Mesenchymal stem cell (in vitro differentiated cells and primary cell): ENCODE data around the gene TBC1D10A.

Experiments used
- DNase-seq: peaks from one replicate; pipeline ENCODE4 v3.0.0-alpha.2; 2013
- H2AFZ ChIP-seq: one replicate; pipeline ENCODE4 v1.6.1; 2013; ENCODE audit warnings: low read depth, mild to moderate bottlenecking, control low read depth, inconsistent platforms, low read length, moderate library complexity
- H2AK5ac ChIP-seq: 2 replicates; pipeline ENCODE4 v1.6.1; 2013; ENCODE audit warnings: low read length, moderate library complexity, mild to moderate bottlenecking, inconsistent platforms; ENCODE audit not compliant: severe bottlenecking
- H2BK120ac ChIP-seq: one replicate; pipeline ENCODE4 v1.6.1; 2013; ENCODE audit warnings: low read depth, mild to moderate bottlenecking, inconsistent platforms, low read length, moderate library complexity
- H2BK12ac ChIP-seq, 2 experiments: one replicate each; pipeline ENCODE4 v1.6.1; 2013; ENCODE audit warnings: inconsistent platforms in 2 of 2, low read length in 2 of 2, mild to moderate bottlenecking in 2 of 2, moderate library complexity in 2 of 2, control low read depth in 1 of 2
- H2BK15ac ChIP-seq: one replicate; pipeline ENCODE4 v1.6.1; 2013; ENCODE audit warnings: mild to moderate bottlenecking, low read depth, inconsistent platforms; ENCODE audit not compliant: poor library complexity, severe bottlenecking
- H2BK5ac ChIP-seq: 2 replicates; pipeline ENCODE4 v1.6.1; 2013; ENCODE audit warnings: low read depth, mild to moderate bottlenecking, low read length, control low read depth, inconsistent platforms; ENCODE audit not compliant: poor library complexity, severe bottlenecking
- H3K14ac ChIP-seq, 2 experiments: one replicate each; pipeline ENCODE4 v1.6.1; 2013; ENCODE audit warnings: inconsistent platforms in 2 of 2, low read length in 2 of 2, control low read depth in 1 of 2, mild to moderate bottlenecking in 1 of 2, moderate library complexity in 1 of 2
- H3K18ac ChIP-seq, 2 experiments: one replicate each; pipeline ENCODE4 v1.6.1; 2013; ENCODE audit warnings: inconsistent platforms in 2 of 2, low read length in 2 of 2, control low read depth in 1 of 2, low read depth in 1 of 2, mild to moderate bottlenecking in 1 of 2
- H3K23ac ChIP-seq, 2 experiments: one replicate each; pipeline ENCODE4 v1.6.1; 2013; ENCODE audit warnings: inconsistent platforms in 2 of 2, low read length in 2 of 2, mild to moderate bottlenecking in 2 of 2, moderate library complexity in 2 of 2, control low read depth in 1 of 2
- H3K27ac ChIP-seq: 2 replicates; pipeline ENCODE4 v1.5.1; 2013; ENCODE audit warnings: mild to moderate bottlenecking, moderate library complexity, low read length, control low read depth, inconsistent platforms; ENCODE audit not compliant: poor library complexity, severe bottlenecking
- H3K27me3 ChIP-seq, 2 experiments: 2 replicates each; pipeline versions ENCODE4 v1.6.1 to v1.7.0; 2013; ENCODE audit warnings: low read length in 2 of 2, mild to moderate bottlenecking in 2 of 2, moderate library complexity in 2 of 2, control low read depth in 1 of 2, inconsistent platforms in 1 of 2; ENCODE audit not compliant: control insufficient read depth in 1 of 2, insufficient read depth in 1 of 2
- H3K36me3 ChIP-seq, 2 experiments: 2 replicates each; pipeline versions ENCODE4 v1.6.1 to v1.7.0; 2013; ENCODE audit warnings: low read length in 2 of 2, control low read depth in 1 of 2, inconsistent platforms in 1 of 2, low read depth in 1 of 2, mild to moderate bottlenecking in 1 of 2; ENCODE audit not compliant: insufficient read depth in 2 of 2, control insufficient read depth in 1 of 2
- H3K4ac ChIP-seq, 2 experiments: one replicate each; pipeline ENCODE4 v1.6.1; 2013; ENCODE audit warnings: inconsistent platforms in 2 of 2, low read length in 2 of 2, mild to moderate bottlenecking in 2 of 2, moderate library complexity in 2 of 2, control low read depth in 1 of 2, low read depth in 1 of 2
- H3K4me1 ChIP-seq: 2 replicates; pipeline ENCODE4 v1.6.1; 2013; ENCODE audit warnings: low read depth, low read length, control low read depth; ENCODE audit not compliant: control insufficient read depth, insufficient read depth
- H3K4me2 ChIP-seq: 2 replicates; pipeline ENCODE4 v1.6.1; 2013; ENCODE audit warnings: low read length, mild to moderate bottlenecking, inconsistent platforms; ENCODE audit not compliant: poor library complexity, severe bottlenecking
- H3K4me3 ChIP-seq, 2 experiments: 2 replicates each; pipeline versions ENCODE4 v1.5.1 to v1.7.0; 2013; ENCODE audit warnings: low read length in 2 of 2, mild to moderate bottlenecking in 2 of 2, control low read depth in 1 of 2, low read depth in 1 of 2; ENCODE audit not compliant: insufficient read depth in 1 of 2
- H3K79me1 ChIP-seq: replicated peaks from 2 replicates; pipeline ENCODE4 v1.6.1; 2013; ENCODE audit warnings: mild to moderate bottlenecking, control low read depth, low read length, inconsistent platforms; ENCODE audit not compliant: poor library complexity, severe bottlenecking
- H3K9ac ChIP-seq: 2 replicates; pipeline ENCODE4 v1.7.0; 2013; ENCODE audit warnings: mild to moderate bottlenecking, low read length, moderate library complexity
- H3K9me3 ChIP-seq: 2 replicates; pipeline ENCODE4 v1.7.0; 2013; ENCODE audit warnings: mild to moderate bottlenecking, low read length; ENCODE audit not compliant: control insufficient read depth
- H4K8ac ChIP-seq: one replicate; pipeline ENCODE4 v1.6.1; 2013; ENCODE audit warnings: inconsistent platforms, mild to moderate bottlenecking, low read length, moderate library complexity
- H4K91ac ChIP-seq: one replicate; pipeline ENCODE4 v1.6.1; 2013; ENCODE audit warnings: mild to moderate bottlenecking, low read length, inconsistent platforms
- WGBS: methylation state at CpG from one replicate; pipeline ENCODE4 v1.1.7; 2013; ENCODE audit warnings: mixed read lengths; 5-methylcytosine and 5-hydroxymethylcytosine counted together

The TBC1D10A gene

DNA sequence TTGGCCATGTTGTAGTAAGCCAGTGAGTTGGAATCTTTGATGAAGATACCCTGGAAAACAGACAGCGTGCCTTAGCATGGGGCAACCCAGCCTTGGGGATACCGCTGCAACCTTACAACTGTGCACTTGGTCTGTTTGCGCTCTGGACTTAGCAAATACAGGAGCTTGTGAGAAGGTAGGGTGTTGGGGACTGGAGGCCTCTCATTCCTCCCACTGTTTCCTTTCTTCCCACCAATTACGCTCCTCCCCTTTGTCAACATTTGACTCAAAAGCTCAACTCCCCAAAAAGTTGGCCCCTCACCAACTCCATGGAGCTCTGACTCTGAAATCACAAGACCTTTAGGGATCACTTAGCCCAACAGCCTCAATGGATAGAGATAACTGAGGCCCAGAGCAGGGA lies 7.9 kb upstream of the TBC1D10A start:
- Histone ChIP-seq H3K18ac (no peak overlapping the region), H3K27ac (no peak overlapping the region), H3K9me3 (no peaks in the 10 kb centered on the region), H3K14ac (no peak overlapping the region), H3K79me1 (peaks cover 24% of the 10 kb centered on the region), H3K4me3 (no peak overlapping the region), H3K4me1 (no peaks in the 10 kb centered on the region), H3K4me2 (no peak overlapping the region), H2AFZ (no peak overlapping the region), H4K91ac (no peak overlapping the region), H2BK5ac (no peak overlapping the region), H2BK12ac (no peak overlapping the region), H2BK120ac (no peak overlapping the region), H4K8ac (no peak overlapping the region), H3K23ac (no peak overlapping the region), H3K9ac (no peak overlapping the region), H3K4ac (no peak overlapping the region), H2AK5ac (no peak overlapping the region), H3K27me3 (no peaks in the 10 kb centered on the region), H3K36me3 (peaks cover 81 to 86% of the 10 kb centered on the region in 2 experiments), H2BK15ac (no peak overlapping the region)
- WGBS, result 96% methylated on average over 2 of the region's 4 CpGs
- DNase-seq, result no peak

DNA sequence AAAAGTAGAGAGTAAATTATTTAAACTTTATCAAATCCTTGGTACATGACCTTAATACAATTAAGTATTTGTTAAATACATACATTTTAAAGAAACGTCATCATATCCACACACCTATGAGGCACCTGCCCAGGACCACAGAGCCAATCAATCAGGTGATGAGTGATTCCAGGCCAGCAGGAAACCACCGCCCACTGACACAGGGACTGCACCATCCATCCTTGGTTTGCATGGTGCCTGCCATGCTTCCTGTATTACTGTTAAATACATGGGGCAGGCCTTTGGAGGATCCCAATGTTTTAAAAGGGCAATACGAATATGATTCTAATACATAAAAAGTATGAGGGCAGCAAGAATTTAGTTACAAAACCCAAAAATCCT lies 7.0 kb upstream of the TBC1D10A start:
- Histone ChIP-seq H2BK12ac (no peak overlapping the region), H3K14ac (no peak overlapping the region), H2AK5ac (no peak overlapping the region), H3K4me3 (no peak overlapping the region), H3K27ac (no peak overlapping the region), H4K91ac (no peak overlapping the region), H3K18ac (no peak overlapping the region), H3K79me1 (peaks cover 18% of the 10 kb centered on the region), H2BK120ac (no peak overlapping the region), H3K4me1 (peaks cover 1% of the 10 kb centered on the region), H3K4ac (no peak overlapping the region), H2BK15ac (no peak overlapping the region), H3K4me2 (no peak overlapping the region), H3K23ac (no peak overlapping the region), H3K27me3 (no peaks in the 10 kb centered on the region), H2AFZ (no peak overlapping the region), H3K9ac (no peak overlapping the region), H3K9me3 (no peaks in the 10 kb centered on the region), H4K8ac (no peak overlapping the region), H2BK5ac (no peak overlapping the region), H3K36me3 (peaks cover 77 to 83% of the 10 kb centered on the region in 2 experiments)
- 97% methylated on average over 3 of the region's 3 CpGs for WGBS
- DNase-seq, result no peak

- no peak overlapping the region for H2AFZ ChIP-seq
- no peak overlapping the region for H3K14ac ChIP-seq
- H4K8ac ChIP-seq, result no peak overlapping the region
- 100% methylated on average over 2 of the region's 2 CpGs for WGBS
- no peak overlapping the region for H3K9ac ChIP-seq
- H3K79me1 ChIP-seq, result peaks cover 15% of the 10 kb centered on the region
- peaks cover 5% of the 10 kb centered on the region for H3K4me1 ChIP-seq
- no peaks in the 10 kb centered on the region for H3K9me3 ChIP-seq
- no peak overlapping the region for H3K4ac ChIP-seq
- H3K4me2 ChIP-seq, result no peak overlapping the region
- H3K4me3 ChIP-seq, result no peak overlapping the region
- no peak overlapping the region for H3K18ac ChIP-seq
- H2BK12ac ChIP-seq, result no peak overlapping the region
- H3K27ac ChIP-seq, result no peak overlapping the region
- H3K23ac ChIP-seq, result no peak overlapping the region
- no peak overlapping the region for H2BK120ac ChIP-seq
- H4K91ac ChIP-seq, result no peak overlapping the region
- H2AK5ac ChIP-seq, result no peak overlapping the region
- H3K27me3 ChIP-seq, result no peaks in the 10 kb centered on the region
- peaks cover 71 to 80% of the 10 kb centered on the region in 2 experiments for H3K36me3 ChIP-seq
- no peak for DNase-seq
- no peak overlapping the region for H2BK15ac ChIP-seq
- no peak overlapping the region for H2BK5ac ChIP-seq
Observed at GRCh38 chr22:30332994-30333706, 6.4 kb upstream of the TBC1D10A start.

GRCh38 chr22:30332551-30332950 lies 5.8 kb upstream of the TBC1D10A start:
- no peak for DNase-seq
- H3K27ac ChIP-seq, result no peak overlapping the region
- no peaks in the 10 kb centered on the region for H3K9me3 ChIP-seq
- H4K8ac ChIP-seq, result no peak overlapping the region
- H3K4me1 ChIP-seq, result peaks cover 7% of the 10 kb centered on the region
- no peak overlapping the region for H3K9ac ChIP-seq
- no peak overlapping the region for H3K23ac ChIP-seq
- H3K18ac ChIP-seq, result no peak overlapping the region
- no peak overlapping the region for H2BK120ac ChIP-seq
- no peak overlapping the region for H2BK15ac ChIP-seq
- peaks cover 15% of the 10 kb centered on the region for H3K79me1 ChIP-seq
- no peak overlapping the region for H2BK5ac ChIP-seq
- WGBS, result 99% methylated on average over 5 of the region's 5 CpGs
- no peak overlapping the region for H4K91ac ChIP-seq
- H2AFZ ChIP-seq, result no peak overlapping the region
- H3K4me3 ChIP-seq, result no peak overlapping the region
- H2BK12ac ChIP-seq, result no peak overlapping the region
- no peak overlapping the region for H3K4me2 ChIP-seq
- no peaks in the 10 kb centered on the region for H3K27me3 ChIP-seq
- H3K4ac ChIP-seq, result no peak overlapping the region
- peaks cover 65 to 75% of the 10 kb centered on the region in 2 experiments for H3K36me3 ChIP-seq
- no peak overlapping the region for H2AK5ac ChIP-seq
- H3K14ac ChIP-seq, result no peak overlapping the region
